ENCODE data around the gene PIWIL4.
"Not testable (repeated sequence)": the region's sequence is repeated elsewhere in the genome, so short reads cannot be mapped to it uniquely, and the experiment has no call there.

The PIWIL4 gene

GRCh38 chr11:94585399-94585798 lies 18.2 kb downstream of the PIWIL4 start:
- FAIRE-seq, result no peak
- no peak for DNase-seq (ENCODE audit: insufficient read length, low spot score)
- TF ChIP-seq POLR2A (IDR thresholded peaks at IDR 0.05; ENCODE audit: low read depth, low read length), result no peak

- FAIRE-seq (no peak), DNase-seq (ENCODE audit: insufficient read length, low spot score) (no peak)
- TF ChIP-seq POLR2A (IDR thresholded peaks at IDR 0.05; ENCODE audit: low read depth, low read length), result no peak
These were observed 19.4 kb downstream of the PIWIL4 start for GRCh38 chr11:94586546-94586945.

- no peak for FAIRE-seq
- no peak for DNase-seq (ENCODE audit: insufficient read length, low spot score)
- no peak for TF ChIP-seq POLR2A (IDR thresholded peaks at IDR 0.05; ENCODE audit: low read depth, low read length)
These were observed 19.8 kb downstream of the PIWIL4 start for GRCh38 chr11:94586978-94587377.

- FAIRE-seq, result no peak
- DNase-seq (ENCODE audit: insufficient read length, low spot score), result no peak
These were observed 21.3 kb downstream of the PIWIL4 start for GRCh38 chr11:94588366-94588942.

GRCh38 chr11:94590352-94591041 lies 23.3 kb downstream of the PIWIL4 start:
- DNase-seq (ENCODE audit: insufficient read length, low spot score) (no peak), FAIRE-seq (no peak)
- no peak for TF ChIP-seq POLR2A (IDR thresholded peaks at IDR 0.05; ENCODE audit: low read depth, low read length)

More at GRCh38 chr11:94588366-94588942, 21.3 kb downstream of the PIWIL4 start:
- TF ChIP-seq POLR2A (IDR thresholded peaks at IDR 0.05; ENCODE audit: low read depth, low read length), result no peak

- DNase-seq (ENCODE audit: insufficient read length, low spot score) (peak; percentile 3), FAIRE-seq (no peak)
- no peak for TF ChIP-seq POLR2A (IDR thresholded peaks at IDR 0.05; ENCODE audit: low read depth, low read length)
These were observed 25.9 kb downstream of the PIWIL4 start for GRCh38 chr11:94593030-94593429.

GRCh38 chr11:94595076-94595475 lies 27.9 kb downstream of the PIWIL4 start:
- no peak for DNase-seq (ENCODE audit: insufficient read length, low spot score)
- FAIRE-seq, result no peak

GRCh38 chr11:94597896-94598295 lies 30.7 kb downstream of the PIWIL4 start:
- DNase-seq (ENCODE audit: insufficient read length, low spot score) (no peak), FAIRE-seq (no peak)
- no peak for TF ChIP-seq POLR2A (IDR thresholded peaks at IDR 0.05; ENCODE audit: low read depth, low read length)

More at GRCh38 chr11:94595076-94595475, 27.9 kb downstream of the PIWIL4 start:
- TF ChIP-seq POLR2A (IDR thresholded peaks at IDR 0.05; ENCODE audit: low read depth, low read length), result no peak

- FAIRE-seq (no peak), DNase-seq (ENCODE audit: insufficient read length, low spot score) (no peak)
- TF ChIP-seq POLR2A (IDR thresholded peaks at IDR 0.05; ENCODE audit: low read depth, low read length), result no peak
These were observed 32.3 kb downstream of the PIWIL4 start for GRCh38 chr11:94599510-94599909.

GRCh38 chr11:94602430-94603372 lies 35.5 kb downstream of the PIWIL4 start:
- FAIRE-seq (no peak), DNase-seq (ENCODE audit: insufficient read length, low spot score) (no peak)
- TF ChIP-seq POLR2A (IDR thresholded peaks at IDR 0.05; ENCODE audit: low read depth, low read length), result no peak

GRCh38 chr11:94603587-94603986 lies 36.4 kb downstream of the PIWIL4 start:
- no peak for FAIRE-seq

GRCh38 chr11:94604482-94604881 lies 37.3 kb downstream of the PIWIL4 start:
- DNase-seq (ENCODE audit: insufficient read length, low spot score) (no peak), FAIRE-seq (no peak)
- no peak for TF ChIP-seq POLR2A (IDR thresholded peaks at IDR 0.05; ENCODE audit: low read depth, low read length)

More at GRCh38 chr11:94603587-94603986, 36.4 kb downstream of the PIWIL4 start:
- no peak for DNase-seq (ENCODE audit: insufficient read length, low spot score)
- no peak for TF ChIP-seq POLR2A (IDR thresholded peaks at IDR 0.05; ENCODE audit: low read depth, low read length)

GRCh38 chr11:94613120-94613519 lies 46.0 kb downstream of the PIWIL4 start:
- no peak for DNase-seq (ENCODE audit: insufficient read length, low spot score)
- FAIRE-seq, result no peak
- TF ChIP-seq POLR2A (IDR thresholded peaks at IDR 0.05; ENCODE audit: low read depth, low read length), result no peak

- no peak for TF ChIP-seq POLR2A (IDR thresholded peaks at IDR 0.05; ENCODE audit: low read depth, low read length)
- FAIRE-seq, result peak; percentile 90
These were observed 56.1 kb downstream of the PIWIL4 start for GRCh38 chr11:94623120-94623735.

GRCh38 chr11:94625422-94625821 lies 58.3 kb downstream of the PIWIL4 start:
- FAIRE-seq; DNase-seq (ENCODE audit: insufficient read length, low spot score): not testable (repeated sequence)

More at GRCh38 chr11:94623120-94623735, 56.1 kb downstream of the PIWIL4 start:
- peak; percentile 12 for DNase-seq (ENCODE audit: insufficient read length, low spot score)

GRCh38 chr11:94627003-94627560 lies 59.9 kb downstream of the PIWIL4 start:
- FAIRE-seq; DNase-seq (ENCODE audit: insufficient read length, low spot score): not testable (repeated sequence)
